22Rv1 (cell line): ENCODE results near the gene UBL3.
A peak's percentile ranks its signal among the peaks of the same experiment; 100 is the strongest.

Experiments
- H3K27ac ChIP-seq: fragments of 450-650 bp; 2 replicates; pipeline ENCODE4 v1.5.1; 2017
- ZFX ChIP-seq: fragments of 450-650 bp; IDR thresholded peaks from 2 replicates; pipeline ENCODE4 v1.6.1; 2017; ENCODE audit warnings: antibody characterized with exemption, borderline replicate concordance
- TF ChIP-seq, protein P1 (sequence below): fragments of 450-650 bp; IDR thresholded peaks from 2 replicates; pipeline ENCODE4 v1.5.1; 2017; ENCODE audit warnings: mild to moderate bottlenecking

UBL3 gene, protein sequence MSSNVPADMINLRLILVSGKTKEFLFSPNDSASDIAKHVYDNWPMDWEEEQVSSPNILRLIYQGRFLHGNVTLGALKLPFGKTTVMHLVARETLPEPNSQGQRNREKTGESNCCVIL

DNA sequence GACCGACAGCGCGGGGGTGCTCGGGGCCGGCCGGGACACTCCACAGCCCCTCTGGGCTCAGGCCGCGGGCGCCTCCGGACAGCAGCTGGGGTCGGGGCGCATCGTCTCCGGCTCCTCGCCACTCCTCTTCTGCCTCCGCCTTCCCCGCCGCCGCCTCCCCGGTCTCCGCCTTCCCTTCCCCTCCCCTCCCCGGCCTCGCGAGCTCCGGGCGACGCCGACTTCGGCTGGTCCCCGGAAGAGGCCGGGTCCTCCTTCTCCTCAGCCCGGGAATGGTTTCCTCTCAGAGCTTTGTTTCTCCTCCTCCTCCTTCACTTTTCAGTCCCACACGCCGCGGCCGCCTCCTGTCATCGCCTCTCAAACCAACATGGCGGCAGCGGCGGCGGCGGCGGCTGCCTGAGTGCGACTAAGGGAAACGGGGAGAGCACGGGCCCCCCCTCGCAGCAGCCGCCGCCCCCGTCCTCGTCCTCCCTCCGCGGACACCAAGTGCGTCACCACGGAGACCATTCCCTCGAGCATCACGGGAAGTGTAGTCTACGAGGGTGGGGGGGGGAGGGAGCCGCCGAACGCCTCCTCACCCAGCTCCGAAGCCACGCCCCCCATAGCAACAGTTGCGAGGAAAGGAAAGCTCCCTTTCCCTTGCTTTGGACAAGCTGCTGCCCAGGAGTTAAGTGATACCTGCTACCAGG, at the start of gene UBL3:
UBL3 (minus strand) TSS at position 405 of the 686 bp plus-strand sequence. CDS start 1,079 bp downstream, outside the sequence.
- TF ChIP-seq, protein P1, sequence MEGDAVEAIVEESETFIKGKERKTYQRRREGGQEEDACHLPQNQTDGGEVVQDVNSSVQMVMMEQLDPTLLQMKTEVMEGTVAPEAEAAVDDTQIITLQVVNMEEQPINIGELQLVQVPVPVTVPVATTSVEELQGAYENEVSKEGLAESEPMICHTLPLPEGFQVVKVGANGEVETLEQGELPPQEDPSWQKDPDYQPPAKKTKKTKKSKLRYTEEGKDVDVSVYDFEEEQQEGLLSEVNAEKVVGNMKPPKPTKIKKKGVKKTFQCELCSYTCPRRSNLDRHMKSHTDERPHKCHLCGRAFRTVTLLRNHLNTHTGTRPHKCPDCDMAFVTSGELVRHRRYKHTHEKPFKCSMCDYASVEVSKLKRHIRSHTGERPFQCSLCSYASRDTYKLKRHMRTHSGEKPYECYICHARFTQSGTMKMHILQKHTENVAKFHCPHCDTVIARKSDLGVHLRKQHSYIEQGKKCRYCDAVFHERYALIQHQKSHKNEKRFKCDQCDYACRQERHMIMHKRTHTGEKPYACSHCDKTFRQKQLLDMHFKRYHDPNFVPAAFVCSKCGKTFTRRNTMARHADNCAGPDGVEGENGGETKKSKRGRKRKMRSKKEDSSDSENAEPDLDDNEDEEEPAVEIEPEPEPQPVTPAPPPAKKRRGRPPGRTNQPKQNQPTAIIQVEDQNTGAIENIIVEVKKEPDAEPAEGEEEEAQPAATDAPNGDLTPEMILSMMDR, result no peak
- TF ChIP-seq ZFX, result no peak
- peak within 1 kb of the TSS; percentile 93 for H3K27ac ChIP-seq

DNA sequence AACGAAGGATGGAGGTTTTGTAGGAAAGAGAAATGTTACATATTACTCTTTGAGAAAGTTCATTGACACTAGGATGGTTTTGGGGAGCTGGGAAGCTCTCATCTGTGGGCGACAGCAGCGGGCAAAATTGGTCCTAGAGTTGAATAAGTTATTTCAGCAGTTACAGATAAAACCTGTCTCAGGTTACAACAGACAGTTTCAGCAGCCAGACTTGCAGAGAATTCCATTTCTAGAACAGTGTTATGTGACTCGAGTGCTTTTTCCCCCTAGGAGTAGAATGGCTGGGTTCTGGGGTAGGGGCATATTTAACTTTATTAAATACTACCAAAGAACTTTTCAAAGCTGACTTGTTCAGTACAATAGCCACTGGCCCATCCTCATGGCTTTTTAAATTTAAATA, 46.7 kb upstream of the UBL3 start:
- no peak for TF ChIP-seq ZFX
- TF ChIP-seq, protein P1, result no peak
- H3K27ac ChIP-seq, result no peak overlapping the region

DNA sequence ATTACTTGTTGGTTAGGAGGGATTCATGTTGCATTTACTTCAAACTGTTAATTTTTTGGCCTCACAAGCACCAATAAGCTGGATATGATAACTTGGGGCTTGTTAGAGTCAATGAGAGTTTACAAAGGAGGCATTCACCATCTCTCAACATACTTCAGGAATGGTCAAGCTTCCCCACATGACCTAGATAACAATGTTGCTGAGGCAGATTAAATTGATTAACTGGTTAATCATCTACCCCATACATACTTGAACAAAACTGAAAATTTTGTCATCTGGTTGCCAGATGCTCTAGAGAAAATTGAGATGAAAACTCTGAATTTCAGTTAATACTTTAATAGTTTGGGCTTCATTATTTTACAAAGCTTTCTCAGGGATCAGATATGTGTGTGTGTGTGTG, 43.0 kb upstream of the UBL3 start:
- no peak overlapping the region for H3K27ac ChIP-seq
- TF ChIP-seq, protein P1, result no peak
- TF ChIP-seq ZFX, result no peak

DNA sequence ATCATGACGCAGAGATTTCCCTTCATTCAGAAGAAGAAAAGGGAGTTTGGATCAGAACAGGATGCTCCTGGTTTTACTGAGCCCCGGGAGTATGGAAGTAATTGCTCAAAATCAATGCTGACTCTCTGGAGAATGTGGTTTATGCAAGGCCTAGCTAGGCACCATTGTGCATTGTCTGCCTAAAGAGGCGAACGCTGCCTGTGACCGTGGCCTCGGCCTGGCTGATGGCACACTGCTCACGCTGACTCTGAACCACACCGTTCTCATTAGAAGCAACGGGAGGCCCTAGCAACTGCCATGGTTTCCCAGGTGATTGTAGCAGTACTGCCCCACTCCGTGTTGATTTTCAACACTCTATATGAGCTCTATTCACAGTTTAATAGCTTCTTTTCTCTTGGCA, 41.7 kb upstream of the UBL3 start:
- H3K27ac ChIP-seq, result no peak overlapping the region

DNA sequence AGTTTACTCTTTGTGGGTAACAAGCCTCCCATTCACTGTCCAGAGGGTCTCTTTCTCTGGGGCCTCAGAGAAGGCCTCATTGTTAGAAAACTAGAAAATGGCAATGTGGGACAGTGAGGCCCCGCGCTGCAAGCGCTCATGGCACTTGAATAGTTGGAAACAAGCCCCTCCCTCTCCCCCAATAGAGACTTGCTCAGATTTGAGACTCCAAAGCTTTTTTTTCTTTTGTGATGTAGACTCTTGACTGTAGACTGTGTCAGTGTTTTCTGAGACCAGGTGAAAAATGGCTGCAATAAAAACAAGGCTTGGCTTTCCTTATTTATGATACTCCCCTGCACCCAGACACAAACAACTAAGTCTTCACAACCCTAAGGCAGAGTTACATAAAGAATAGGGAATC, 38.7 kb upstream of the UBL3 start:
- TF ChIP-seq ZFX, result no peak
- no peak overlapping the region for H3K27ac ChIP-seq

More for the DNA sequence above, 41.7 kb upstream of the UBL3 start:
- TF ChIP-seq ZFX, result no peak
- TF ChIP-seq, protein P1, result no peak

DNA sequence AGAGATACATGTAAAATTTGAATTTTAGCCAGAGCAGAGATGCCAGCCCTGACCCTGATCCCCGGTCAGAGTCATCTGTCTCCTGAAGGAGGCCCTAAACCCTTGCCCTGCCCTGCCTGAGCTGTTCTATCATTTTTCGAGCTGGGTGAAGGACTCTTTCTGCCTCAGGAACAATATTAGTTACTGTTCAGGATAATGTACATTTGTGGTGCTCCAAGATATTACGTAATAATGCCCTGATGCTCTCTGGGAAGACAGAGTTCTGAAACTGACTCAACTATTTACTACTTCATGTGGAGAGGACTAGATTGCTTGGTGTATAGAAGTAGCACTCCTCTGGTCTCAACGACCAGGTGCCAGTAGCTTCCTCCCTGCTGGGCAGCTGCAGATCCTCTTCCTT, 37.9 kb upstream of the UBL3 start:
- TF ChIP-seq, protein P1, result no peak
- no peak for TF ChIP-seq ZFX
- H3K27ac ChIP-seq, result no peak overlapping the region

DNA sequence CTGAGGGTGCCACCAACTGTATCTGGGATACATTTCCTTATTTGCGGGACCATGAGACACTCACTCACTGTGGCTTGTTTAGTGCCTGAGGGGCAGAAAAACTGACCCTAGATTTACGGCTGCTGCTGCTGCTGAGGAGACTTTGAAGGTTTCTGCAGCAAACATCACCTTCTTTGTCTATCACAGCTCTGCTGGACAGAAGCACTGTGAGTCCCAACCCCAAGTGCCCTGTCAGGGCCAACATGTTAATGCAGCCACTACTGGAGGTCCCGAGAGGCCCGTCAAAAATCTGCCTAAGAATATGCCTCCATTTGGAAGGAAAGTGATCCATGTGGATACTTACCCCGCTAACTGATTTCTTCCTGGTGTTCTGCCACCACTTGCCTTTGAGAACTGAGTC, 37.3 kb upstream of the UBL3 start:
- no peak overlapping the region for H3K27ac ChIP-seq
- TF ChIP-seq, protein P1, result no peak
- TF ChIP-seq ZFX, result no peak
